Ammon's horn (tissue), 1 donor: Measurements from ENCODE around the gene CNPY4.

ENCODE experiments used
- DNase-seq: peaks from one replicate; pipeline ENCODE4 v3.0.0-alpha.2; 2016; ENCODE audit warnings: low spot score

CNPY4 gene, protein sequence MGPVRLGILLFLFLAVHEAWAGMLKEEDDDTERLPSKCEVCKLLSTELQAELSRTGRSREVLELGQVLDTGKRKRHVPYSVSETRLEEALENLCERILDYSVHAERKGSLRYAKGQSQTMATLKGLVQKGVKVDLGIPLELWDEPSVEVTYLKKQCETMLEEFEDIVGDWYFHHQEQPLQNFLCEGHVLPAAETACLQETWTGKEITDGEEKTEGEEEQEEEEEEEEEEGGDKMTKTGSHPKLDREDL

DNA sequence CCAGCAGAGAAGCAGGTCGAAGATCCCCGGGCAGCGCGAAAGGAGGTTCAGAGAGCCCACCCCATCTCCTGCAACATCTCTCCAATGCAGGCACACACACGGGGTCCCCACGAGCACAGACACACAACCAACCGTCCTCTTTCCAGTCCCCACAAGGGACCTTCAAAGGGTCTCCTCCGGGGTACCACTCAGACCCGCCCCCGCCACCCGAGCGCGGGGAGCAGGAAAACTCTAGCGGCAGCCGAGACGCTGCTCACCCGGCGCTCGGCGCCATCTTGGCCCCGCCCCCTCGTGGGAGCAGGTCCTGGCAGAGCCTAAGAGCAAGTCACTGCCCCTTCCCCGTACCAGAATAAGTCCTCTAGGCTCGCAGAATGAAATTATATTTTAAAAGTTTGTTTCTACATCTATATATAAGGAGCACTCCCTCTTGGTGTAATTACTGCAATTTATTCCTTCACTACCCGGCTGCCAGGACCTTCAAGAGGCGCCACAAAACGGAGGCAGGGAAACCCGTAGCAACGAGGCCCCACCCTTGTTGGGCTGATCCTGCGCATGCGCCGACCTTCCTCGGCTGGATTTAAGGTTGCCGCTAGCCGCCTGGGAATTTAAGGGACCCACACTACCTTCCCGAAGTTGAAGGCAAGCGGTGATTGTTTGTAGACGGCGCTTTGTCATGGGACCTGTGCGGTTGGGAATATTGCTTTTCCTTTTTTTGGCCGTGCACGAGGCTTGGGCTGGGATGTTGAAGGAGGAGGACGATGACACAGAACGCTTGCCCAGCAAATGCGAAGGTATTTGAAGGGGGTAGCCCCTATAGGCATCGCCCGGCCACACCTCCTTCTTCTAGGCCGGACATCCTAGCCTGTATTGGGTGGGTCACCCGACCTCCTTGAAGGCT is at the start of gene CNPY4, which contains the start of gene TAF6:
TSS of gene CNPY4 (plus strand) at position 563 of the 898 bp plus-strand sequence. CDS start at position 674, 111 bp downstream.
TSS of gene TAF6 (minus strand) at position 287 of the 898 bp plus-strand sequence. CDS start 5,149 bp downstream, outside the sequence.
- peak; percentile 98 for DNase-seq

DNA sequence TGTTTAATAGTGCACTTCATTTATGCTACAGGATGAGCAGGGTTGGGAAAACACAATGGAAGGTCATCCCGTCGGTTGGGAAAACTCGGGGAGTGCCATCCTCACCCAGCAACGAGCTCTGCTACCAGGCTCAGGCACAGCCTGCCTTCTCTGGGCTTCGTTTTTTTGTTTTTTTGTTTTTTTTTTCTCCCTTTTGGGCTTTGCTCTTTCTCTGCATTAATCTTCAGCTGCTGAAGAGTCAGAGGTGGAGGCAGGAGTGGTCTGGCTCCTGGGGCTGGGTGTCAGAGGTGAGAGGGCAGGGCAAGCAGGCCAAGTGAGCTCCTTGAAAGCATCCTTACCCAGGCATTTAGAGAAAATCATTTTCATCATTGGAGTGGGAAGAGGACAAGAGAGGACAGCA is 49.4 kb upstream of the CNPY4 start:
- no peak for DNase-seq

DNA sequence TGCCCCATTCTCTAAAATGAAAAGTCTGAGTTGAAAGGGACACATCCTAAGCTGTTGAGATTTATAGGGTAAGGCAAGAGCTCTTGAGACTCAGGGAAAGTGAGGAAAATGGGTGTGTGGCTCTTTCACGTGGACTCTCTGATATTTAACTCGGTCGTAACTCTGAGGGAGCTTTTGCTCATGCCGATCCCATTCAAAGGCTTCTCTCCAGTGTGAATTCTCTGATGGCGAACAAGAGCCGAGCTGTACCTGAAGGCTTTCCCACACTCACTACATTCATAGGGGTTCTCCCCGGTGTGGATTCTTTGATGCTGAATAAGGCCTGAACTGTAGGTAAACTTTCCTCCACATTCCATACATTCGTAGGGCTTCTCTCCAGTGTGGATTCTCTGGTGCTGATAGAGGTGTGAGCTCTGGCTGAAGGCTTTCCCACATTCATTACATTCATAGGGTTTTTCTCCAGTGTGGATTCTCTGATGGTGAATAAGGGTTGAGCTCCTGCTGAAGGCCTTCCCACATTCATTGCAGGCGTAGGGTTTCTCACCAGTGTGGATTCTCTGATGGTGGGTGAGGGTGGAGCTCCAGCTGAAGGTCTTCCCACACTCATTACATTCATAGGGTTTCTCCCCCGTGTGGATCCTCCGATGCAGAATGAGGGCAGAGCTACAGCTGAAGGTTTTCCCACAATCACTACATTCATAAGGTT is 48.3 kb upstream of the CNPY4 start:
- no peak for DNase-seq

DNA sequence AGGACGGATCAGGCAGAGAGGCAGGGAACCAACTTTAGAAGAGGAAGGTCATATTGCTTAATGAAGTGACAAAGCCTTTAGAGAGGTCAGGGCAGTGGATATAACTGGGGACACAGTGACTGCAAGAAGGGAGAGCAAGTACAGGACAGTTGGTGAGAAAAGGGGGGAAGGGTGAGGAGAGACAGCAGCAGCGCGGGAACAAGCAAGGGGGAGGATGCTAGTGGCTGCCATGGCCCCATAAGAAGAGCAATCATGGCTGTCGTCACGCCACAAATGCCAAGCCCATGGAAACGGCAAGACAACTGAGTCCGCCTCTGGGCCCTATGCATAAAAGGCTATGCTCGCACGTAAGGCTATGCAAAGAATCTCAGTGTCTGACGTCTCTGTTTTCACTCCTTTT is 47.0 kb upstream of the CNPY4 start:
- no peak for DNase-seq

DNA sequence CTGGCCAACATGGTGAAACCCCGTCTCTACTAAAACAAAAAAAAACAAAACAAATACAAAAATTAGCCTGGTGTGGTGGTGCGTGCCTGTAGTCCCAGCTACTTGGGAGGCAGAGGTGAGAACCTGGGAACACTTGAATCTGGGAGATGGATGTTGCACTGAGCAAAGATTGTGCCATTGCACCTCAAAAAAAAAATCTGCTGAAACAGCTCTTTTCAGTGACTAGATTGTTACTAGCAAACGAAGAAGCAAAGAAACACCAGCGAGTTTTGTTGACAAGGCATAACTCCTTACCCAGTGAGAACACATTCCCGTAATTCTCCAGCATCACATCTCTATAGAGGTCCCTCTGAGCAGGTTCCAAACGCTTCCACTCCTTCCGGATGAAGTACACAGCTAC is 44.6 kb upstream of the CNPY4 start:
- DNase-seq: no peak

DNA sequence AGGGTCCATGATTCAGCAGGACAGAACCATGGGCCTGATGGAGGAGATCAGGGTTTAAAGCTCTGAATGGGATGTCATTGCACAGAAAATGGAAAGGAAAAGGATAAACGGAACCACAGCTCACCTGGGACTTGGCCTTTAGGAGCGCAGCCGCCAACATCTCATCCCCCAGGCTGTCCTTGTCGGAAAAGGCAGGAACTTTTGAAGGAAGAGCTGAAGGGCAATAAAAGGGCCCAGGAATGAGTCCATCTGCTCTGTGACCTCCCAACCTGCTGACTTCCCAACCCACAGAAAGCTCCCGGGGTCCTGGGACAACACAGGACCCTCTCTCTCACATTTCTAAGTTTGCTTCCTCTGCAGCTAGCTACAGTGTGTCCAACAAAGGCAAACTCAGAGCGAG is 44.0 kb upstream of the CNPY4 start:
- DNase-seq: no peak

DNA sequence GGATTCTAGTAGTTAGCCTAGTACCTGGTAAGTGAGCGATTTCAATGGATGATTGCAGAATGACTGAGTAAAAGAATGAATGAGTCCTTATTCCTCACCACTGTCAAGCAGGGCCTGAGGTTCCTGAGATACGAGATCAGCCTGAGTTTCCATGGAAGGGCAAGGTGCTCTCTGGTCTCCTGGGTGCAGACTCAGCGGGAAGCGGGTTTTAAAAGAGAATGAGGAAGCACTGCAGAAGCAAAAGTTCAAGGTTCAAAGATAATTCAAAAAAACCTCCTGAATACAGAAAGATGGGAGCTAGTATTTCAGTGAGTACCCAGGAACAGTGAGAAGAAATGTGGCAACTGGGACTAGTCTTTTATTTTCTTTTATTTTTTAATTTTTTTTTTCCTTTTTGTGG is 42.2 kb upstream of the CNPY4 start:
- no peak for DNase-seq

DNA sequence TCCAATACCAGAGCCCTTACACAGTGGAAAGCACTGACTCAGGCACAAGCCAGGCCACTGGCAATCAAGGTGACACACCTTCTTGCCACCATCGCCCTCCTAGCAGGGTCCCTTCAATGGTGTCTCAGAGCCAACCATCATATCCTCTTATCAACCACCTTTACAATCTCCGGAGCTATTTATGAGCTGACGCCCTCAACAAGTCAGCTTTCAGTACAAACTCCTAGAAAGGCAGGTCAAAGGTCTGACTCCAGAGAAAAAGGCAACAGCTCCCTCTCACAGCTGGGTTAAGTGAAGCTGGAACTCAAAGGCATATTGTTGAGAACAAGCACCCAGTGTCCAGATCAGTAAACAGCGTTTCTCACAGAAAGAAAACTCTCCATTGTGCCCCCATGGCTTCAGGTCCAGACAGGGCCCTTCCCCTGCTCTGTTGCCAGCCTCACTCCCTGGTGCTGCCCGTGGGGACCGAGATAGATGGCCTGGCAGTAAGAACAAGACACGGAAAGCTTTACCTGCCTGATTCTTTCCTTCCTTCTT is 40.3 kb upstream of the CNPY4 start:
- peak; percentile 86 for DNase-seq

DNA sequence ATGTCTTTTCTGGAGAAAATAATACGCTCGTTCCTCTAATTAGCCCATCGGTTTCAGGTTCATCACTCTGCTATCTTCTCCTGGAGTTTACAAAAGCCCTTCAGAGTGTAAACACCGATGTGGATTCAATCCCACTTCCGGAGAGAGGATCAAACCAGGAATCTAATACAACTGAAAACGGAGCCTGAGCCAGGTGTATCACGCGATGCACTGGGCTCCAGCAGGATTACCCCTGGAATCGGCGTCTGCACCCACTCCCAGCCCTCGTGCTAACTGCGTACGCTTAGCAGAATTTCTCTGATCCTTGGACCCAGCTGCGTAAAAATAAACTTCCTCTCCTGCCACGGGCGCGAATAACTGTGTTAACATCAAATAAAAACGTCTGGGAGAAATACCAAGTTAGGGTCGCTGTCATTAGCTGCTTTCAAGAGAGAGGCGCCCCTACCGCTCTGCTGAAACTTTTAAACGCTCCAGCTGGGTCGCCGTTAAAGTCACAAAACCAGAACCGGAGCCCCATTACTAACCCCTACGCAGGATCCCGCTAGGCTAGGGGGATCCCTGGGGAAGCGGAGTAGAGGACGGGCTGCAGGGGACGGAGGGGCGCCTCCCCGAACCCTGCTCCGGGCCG is 38.4 kb upstream of the CNPY4 start:
- DNase-seq: no peak

DNA sequence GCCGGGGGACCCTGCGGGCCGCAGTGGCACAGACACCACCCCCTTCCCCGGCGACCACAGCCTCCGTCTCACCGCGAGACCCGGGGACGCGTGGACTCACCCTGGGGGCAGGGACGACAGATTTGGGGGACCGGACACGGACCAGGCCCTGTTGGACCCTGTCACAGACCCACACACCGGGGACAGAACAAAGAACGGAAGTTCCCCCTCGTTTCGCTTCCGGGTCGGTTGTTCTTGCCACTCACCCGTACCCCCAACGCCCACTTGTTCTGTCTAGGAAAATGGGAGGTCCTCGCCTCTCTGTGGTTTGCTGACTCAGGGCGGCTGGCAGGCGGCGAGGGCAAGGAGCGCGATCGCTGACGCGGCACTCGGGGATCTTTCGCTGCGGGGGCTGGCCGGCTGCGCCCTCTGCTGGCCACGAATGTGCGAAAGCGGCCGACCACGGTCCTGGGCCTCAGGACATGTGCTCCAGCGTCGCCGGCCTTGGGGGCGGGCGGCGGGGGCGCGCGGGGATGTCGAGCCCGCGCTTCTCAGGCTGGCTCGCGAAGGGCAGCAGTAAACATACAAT is 37.8 kb upstream of the CNPY4 start, which contains the start of gene ZNF3:
TSS of gene ZNF3 (minus strand) at position 189 of the 568 bp plus-strand sequence. CDS start 4,366 bp downstream, outside the sequence.
- peak; percentile 99 for DNase-seq

DNA sequence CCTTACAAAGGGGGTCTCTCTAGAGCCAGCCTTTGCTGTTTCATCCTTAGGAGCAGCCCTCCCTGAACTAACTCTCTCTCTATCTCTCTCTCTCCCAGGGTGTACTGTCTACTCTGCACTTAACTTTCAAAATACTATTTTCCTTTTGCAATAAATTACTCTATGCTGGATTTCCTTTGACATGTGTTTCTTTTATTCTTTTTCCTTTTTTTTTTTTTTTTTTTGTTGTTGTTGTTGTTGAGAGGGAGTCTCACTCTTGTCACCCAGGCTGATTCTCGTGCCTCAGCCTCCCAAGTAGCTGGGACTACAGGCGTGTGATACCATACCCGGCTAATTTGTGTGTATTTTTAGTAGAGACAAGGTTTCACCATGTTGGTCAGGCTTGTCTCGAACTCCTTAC is 36.5 kb upstream of the CNPY4 start:
- no peak for DNase-seq

DNA sequence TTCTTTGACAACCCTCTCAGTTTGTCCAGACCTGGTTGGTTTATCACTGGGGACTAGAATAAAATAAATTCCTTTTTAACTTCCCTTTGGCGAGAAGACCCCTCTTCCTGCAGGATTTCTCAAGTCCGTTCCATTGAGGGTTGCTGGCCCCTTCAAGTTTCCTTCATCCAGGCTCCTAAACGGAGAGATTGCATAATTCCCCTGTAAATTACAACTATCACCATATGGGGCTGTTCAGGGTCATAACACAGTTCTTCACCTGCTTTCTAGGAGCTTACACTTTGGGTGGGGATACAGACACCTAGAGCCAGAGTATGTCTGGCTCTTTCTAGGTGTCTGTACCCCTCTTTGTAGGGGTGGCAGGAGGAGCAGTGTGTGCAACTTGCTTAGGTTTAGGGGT is 33.9 kb upstream of the CNPY4 start:
- DNase-seq: no peak

DNA sequence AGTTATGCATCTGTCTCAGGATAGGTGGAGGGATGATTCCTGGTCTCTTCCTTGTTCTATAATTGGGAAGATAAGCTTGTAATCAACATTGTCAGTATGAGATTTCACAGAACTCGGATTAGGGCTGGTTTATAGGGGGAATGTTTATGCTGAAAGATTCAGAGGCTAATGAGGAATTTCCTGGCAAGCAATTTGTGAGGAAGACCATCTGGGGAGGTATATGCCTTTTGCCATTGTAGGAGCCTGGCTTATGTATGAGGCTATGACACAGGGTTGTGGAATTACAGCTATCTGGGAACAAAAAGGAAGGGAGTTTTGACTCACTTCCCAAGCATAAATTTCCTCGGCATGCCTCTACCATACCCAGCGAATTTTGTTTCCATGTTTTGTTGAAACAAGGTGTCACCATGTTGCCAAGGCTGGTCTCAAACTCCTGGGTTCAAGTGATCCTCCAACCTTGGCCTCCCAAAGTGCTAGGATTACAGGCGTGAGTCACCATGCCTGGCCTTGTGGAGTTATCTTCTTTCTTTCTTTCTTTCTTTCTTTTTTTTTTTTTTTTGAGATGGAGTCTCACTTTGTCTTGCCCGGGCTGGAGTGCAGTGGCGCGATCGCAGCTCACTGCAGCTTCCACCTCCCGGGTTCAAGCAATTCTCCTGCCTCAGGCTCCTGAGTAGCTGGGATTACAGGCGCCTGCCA is 32.2 kb upstream of the CNPY4 start:
- no peak for DNase-seq

DNA sequence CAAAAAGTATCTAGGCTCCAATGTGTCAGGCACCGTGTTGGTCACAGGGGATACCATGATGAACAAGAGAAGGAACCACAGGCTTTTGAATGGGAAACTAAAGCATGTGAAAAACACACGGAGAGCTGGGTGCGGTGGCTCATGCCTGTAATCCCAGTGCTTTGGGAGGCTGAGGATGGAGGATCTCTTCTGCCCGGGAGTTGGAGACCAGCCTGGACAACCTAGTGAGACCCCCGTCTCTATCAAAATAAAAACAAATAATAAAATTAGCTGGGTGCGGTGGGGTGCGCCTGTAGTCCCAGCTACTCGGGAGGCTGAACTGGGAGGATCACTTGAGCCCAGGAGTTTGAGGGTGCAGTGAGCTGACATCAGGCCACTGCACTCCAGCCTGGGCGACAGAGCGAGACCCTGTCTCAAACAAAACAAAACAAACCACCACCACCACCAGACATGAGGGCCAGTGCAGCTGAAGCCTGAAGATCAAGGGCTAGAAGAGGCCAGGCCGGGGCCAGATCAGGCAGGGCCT is 31.3 kb upstream of the CNPY4 start:
- DNase-seq: no peak

DNA sequence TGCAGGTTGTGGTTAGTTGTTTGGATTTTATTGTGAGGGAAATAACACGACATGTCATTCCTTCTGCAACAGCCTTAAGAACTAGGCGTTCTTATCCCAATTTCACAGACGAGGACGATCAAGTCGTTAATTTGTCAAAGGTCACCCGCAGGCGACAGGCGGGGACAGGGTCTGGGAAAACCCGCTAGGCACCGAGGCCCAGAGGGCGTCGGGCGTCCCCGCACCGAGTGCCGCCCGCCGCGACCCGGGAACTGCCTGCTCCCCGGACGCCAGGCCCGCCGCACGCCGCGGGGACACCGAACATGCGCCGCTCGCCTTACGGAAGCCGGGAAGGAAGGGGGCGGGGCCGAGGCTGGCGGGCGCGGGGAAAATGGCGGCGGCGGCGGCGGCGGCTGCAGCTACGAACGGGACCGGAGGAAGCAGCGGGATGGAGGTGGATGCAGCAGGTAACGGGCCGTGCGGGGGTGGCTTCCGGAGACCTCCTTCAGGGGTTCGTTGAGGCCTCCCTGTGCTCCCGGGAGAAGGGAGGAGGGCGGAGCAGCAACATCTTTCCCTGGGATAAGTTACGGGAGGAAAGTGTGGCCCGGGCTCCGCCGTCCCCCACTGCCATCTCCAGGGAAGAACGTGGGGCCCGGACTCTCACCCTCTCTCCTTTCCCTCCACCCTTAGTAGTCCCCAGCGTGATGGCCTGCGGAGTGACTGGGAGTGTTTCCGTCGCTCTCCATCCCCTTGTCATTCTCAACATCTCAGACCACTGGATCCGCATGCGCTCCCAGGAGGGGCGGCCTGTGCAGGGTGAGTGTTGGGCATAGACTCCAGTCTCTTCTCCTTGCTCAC is 30.6 kb upstream of the CNPY4 start, which contains the start of gene COPS6:
TSS of gene COPS6 (plus strand) at position 349 of the 837 bp plus-strand sequence. CDS start at position 371, 22 bp downstream.
- peak; percentile 79 for DNase-seq

DNA sequence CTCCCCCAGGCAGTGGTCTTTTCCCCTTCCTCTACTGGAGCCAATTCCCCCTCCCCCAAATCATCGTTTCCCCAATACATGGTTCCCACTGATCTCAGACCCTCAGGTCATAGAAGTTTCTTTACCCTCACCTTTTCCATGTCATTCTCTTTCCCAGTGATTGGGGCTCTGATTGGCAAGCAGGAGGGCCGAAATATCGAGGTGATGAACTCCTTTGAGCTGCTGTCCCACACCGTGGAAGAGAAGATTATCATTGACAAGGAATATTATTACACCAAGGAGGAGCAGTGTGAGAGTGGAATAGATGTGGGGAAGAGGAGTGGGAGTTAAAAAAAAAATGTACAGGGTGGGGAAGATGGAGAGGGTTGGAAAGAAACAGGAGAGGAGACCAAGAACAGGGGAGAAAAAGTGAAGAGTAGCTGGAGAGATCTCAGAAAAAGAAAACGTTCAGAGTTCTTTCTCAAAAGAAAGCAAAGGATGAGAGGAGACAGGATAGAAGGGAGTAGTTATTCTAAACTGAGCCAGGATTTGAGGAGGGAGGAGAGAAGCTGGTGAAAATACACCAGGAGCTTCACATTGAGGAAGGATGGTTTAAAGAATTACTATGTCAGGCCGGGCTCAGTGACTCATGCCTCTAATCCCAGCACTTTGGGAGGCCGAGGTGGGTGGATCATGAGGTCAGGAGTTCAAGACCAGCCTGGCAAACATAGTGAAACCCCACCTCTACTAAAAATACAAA is 29.8 kb upstream of the CNPY4 start:
- no peak for DNase-seq

DNA sequence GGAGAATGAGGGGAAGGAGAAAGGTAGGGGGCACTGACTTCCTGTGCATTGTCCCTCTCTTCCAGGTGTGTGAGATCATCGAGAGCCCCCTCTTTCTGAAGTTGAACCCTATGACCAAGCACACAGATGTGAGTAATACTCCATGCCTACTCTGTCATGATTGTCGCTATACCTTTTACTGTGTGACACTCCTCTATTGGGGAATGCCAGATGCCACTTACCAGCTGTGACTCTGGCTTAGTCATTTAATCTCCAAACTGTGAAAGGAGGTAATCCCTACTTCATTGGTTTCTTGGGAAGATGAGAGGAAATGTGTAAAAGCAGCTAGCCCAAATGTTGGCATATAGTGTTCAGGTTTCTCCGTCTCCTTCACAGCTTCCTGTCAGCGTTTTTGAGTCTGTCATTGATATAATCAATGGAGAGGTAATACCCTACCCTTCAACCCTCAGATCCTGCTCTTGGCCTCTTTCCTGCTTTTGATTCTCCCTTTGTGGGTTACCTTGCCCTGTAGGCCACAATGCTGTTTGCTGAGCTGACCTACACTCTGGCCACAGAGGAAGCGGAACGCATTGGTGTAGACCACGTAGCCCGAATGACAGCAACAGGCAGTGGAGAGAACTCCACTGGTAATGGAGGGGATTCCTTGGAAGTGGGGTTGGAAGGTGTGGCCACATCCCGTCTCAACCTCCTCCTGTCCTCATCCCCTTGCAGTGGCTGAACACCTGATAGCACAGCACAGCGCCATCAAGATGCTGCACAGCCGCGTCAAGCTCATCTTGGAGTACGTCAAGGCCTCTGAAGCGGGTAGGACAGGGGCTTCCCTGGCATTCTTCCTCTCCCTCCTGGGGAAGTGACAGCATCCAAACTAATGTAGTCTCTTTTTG is 28.7 kb upstream of the CNPY4 start:
- no peak for DNase-seq
